ENCODE results near the gene IER2. TPM values are rescaled to one million over a fixed set of nuclear protein-coding genes. Genes with fewer than 3 reads are reported as not detected.

Gene IER2
- total and polyA plus RNA-seq, 3 donors from 2014 or later: 18.1 to 29.4 (median 23.3) TPM

- TF ChIP-seq CTCF (IDR thresholded peaks at IDR 0.05) (no peak), POLR2A (IDR thresholded peaks at IDR 0.05) (no peak)
- Histone ChIP-seq H3K27me3 (no peaks in the 10 kb centered on the region), H3K4me1 (peaks cover 18% of the 10 kb centered on the region), H3K36me3 (ENCODE audit: low read depth, missing control alignments) (no peaks in the 10 kb centered on the region), H3K27ac (no peak overlapping the region), H3K9me3 (no peaks in the 10 kb centered on the region), H3K4me3 (no peak overlapping the region)
- intact Hi-C loops (cut with DNase I; ENCODE audit: low total_unique reads): no loop called here
- no peak for DNase-seq
- 79 to 87% methylated on average over 9 to 13 of the region's 13 CpGs for WGBS, 2 donors
These were observed 27.8 kb upstream of the IER2 start for GRCh38 chr19:13122275-13122878.

- intact Hi-C loops (cut with DNase I; ENCODE audit: low total_unique reads): no loop called here
- H3K27ac ChIP-seq: no peak overlapping the region
- 79 to 84% methylated on average over 20 of the region's 20 CpGs for WGBS, 2 donors
- no peak for DNase-seq
- TF ChIP-seq CTCF (IDR thresholded peaks at IDR 0.05) (no peak), POLR2A (IDR thresholded peaks at IDR 0.05) (no peak)
- no peaks in the 10 kb centered on the region for H3K27me3 ChIP-seq
- H3K36me3 ChIP-seq (ENCODE audit: low read depth, missing control alignments): no peaks in the 10 kb centered on the region
- H3K4me1 ChIP-seq: peaks cover 18% of the 10 kb centered on the region
- no peaks in the 10 kb centered on the region for H3K9me3 ChIP-seq
- H3K4me3 ChIP-seq: no peak overlapping the region
These were observed 26.9 kb upstream of the IER2 start for GRCh38 chr19:13122980-13123957.

GRCh38 chr19:13127051-13127450, 23.2 kb upstream of the IER2 start:
- no peak for DNase-seq
- Histone ChIP-seq H3K4me1 (no peaks in the 10 kb centered on the region), H3K36me3 (ENCODE audit: low read depth, missing control alignments) (no peaks in the 10 kb centered on the region), H3K4me3 (no peak overlapping the region), H3K27me3 (no peaks in the 10 kb centered on the region), H3K9me3 (no peaks in the 10 kb centered on the region), H3K27ac (no peak overlapping the region)
- intact Hi-C loops (cut with DNase I; ENCODE audit: low total_unique reads): no loop called here
- TF ChIP-seq POLR2A (IDR thresholded peaks at IDR 0.05): no peak
- TF ChIP-seq CTCF (IDR thresholded peaks at IDR 0.05): no peak
- 90 to 94% methylated on average over 9 of the region's 9 CpGs for WGBS, 2 donors

DNA sequence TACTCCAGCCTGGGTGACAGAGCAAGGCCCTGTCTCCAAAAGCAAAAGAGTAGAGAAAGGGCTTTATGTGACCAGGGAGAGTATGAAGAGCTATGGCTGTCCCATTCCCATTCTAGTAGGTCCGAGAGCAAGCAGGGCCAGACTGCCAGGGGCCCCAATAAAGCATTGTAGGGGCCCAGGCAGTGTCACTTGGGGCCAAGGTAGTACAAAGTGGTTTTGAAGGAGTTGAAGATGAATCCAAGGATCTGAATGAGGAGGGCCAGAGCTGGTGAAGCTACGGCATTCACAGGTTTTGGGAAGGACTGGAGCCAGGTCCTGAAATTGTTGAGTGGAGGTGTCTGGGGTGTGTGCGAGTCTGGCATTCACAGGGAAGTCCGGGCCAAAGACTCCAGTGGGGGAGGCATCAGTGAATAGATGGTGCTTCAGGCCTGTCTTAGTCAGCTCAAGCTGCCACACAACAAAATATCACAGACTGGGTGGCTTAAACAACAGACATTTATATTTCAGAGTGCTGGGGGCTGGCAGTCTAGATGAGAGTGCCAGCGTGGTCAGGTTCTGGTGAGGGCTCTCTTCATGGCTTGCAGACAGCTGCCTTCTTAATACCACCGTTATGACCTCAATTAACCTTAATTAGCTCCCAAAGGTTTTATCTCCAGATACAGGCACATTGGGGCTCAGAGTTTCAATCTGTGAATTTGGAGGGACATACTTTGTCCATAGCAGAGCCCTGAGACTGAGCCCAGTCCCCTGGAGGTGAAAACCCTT, 22.2 kb upstream of the IER2 start:
- no peak for TF ChIP-seq POLR2A (IDR thresholded peaks at IDR 0.05)
- TF ChIP-seq CTCF (IDR thresholded peaks at IDR 0.05): no peak
- H3K4me3 ChIP-seq: no peak overlapping the region
- H3K36me3 ChIP-seq (ENCODE audit: low read depth, missing control alignments): no peaks in the 10 kb centered on the region
- intact Hi-C loops (cut with DNase I; ENCODE audit: low total_unique reads): no loop called here
- 91 to 93% methylated on average over 6 of the region's 6 CpGs for WGBS, 2 donors
- H3K4me1 ChIP-seq: no peaks in the 10 kb centered on the region
- DNase-seq: no peak
- H3K9me3 ChIP-seq: no peaks in the 10 kb centered on the region
- no peak overlapping the region for H3K27ac ChIP-seq
- no peaks in the 10 kb centered on the region for H3K27me3 ChIP-seq

Measured in testis (tissue), 3 donors.